Neural cell (in vitro differentiated cells): ENCODE results near the gene MYH6. TPM values are rescaled to one million over a fixed set of nuclear protein-coding genes. Genes with fewer than 3 reads are reported as not detected.

ENCODE experiments used
- H2AFZ ChIP-seq: fragments of 200-600, 300-800 bp; sonication (generic), shearing (Covaris generic); 2 replicates; pipeline ENCODE4 v1.6.0; 2014; ENCODE audit warnings: low read depth, mild to moderate bottlenecking, antibody characterized with exemption, low read length, moderate library complexity
- H3F3A ChIP-seq: fragments of 200-600 bp; shearing (Covaris generic); 2 replicates; pipeline ENCODE4 v1.6.1; 2016; ENCODE audit warnings: mild to moderate bottlenecking, moderate library complexity, mixed read lengths, antibody characterized with exemption, low read length; ENCODE audit not compliant: insufficient read depth, poor library complexity, severe bottlenecking
- H3K27ac ChIP-seq: fragments of 200-600, 300-800 bp; sonication (generic), shearing (Covaris generic); 2 replicates; pipeline ENCODE4 v1.5.1; 2014; ENCODE audit warnings: mild to moderate bottlenecking, low read length, moderate library complexity
- H3K27me3 ChIP-seq: fragments of 300-800, 200-600 bp; sonication (generic), shearing (Covaris generic); 2 replicates; pipeline ENCODE4 v1.6.0; 2014; ENCODE audit warnings: mild to moderate bottlenecking, low read depth, low read length, moderate library complexity; ENCODE audit not compliant: insufficient read depth
- H3K36me3 ChIP-seq: fragments of 300-800, 200-600 bp; sonication (generic), shearing (Covaris generic); 2 replicates; pipeline ENCODE4 v1.5.1; 2014; ENCODE audit warnings: mild to moderate bottlenecking, antibody characterized with exemption, low read length, moderate library complexity; ENCODE audit not compliant: insufficient read depth
- H3K4me2 ChIP-seq: fragments of 300-800, 200-600 bp; sonication (generic), shearing (Covaris generic); 2 replicates; pipeline ENCODE4 v1.6.0; 2014; ENCODE audit warnings: mild to moderate bottlenecking, low read length
- H3K4me3 ChIP-seq: fragments of 300-800, 200-600 bp; sonication (generic), shearing (Covaris generic); 2 replicates; pipeline ENCODE4 v1.5.1; 2014; ENCODE audit warnings: mild to moderate bottlenecking, low read length, moderate library complexity
- H3K79me2 ChIP-seq: fragments of 200-600 bp; shearing (Covaris generic); replicated peaks from 2 replicates; pipeline ENCODE4 v1.6.0; 2014; ENCODE audit warnings: mild to moderate bottlenecking, low read length, moderate library complexity; ENCODE audit not compliant: insufficient read depth
- H3K9ac ChIP-seq: fragments of 300-800, 200-600 bp; sonication (generic), shearing (Covaris generic); 2 replicates; pipeline ENCODE4 v1.6.1; 2016; ENCODE audit warnings: mild to moderate bottlenecking, low read length, mixed read lengths
- H3K9me2 ChIP-seq: fragments of 200-600 bp; shearing (Covaris generic); 2 replicates; pipeline ENCODE4 v1.6.1; 2016; ENCODE audit warnings: mild to moderate bottlenecking, low read length, mixed read lengths; ENCODE audit not compliant: insufficient read depth
- H3K9me3 ChIP-seq: fragments of 200-600, 300-800 bp; sonication (generic), shearing (Covaris generic); 2 replicates; pipeline ENCODE4 v1.6.1; 2016; ENCODE audit warnings: mild to moderate bottlenecking, mixed run types, low read length, moderate library complexity, mixed read lengths
- H4K20me1 ChIP-seq: fragments of 200-600 bp; shearing (Covaris generic); 2 replicates; pipeline ENCODE4 v1.6.1; 2016; ENCODE audit warnings: mild to moderate bottlenecking, mixed run types; ENCODE audit not compliant: insufficient read depth
- EP300 ChIP-seq: fragments of 450-650 bp; conservative IDR thresholded peaks from 2 replicates; pipeline ENCODE4 v1.6.1; 2014; ENCODE audit warnings: antibody characterized with exemption, mild to moderate bottlenecking, moderate library complexity; ENCODE audit not compliant: poor library complexity, severe bottlenecking
- EZH2 ChIP-seq: fragments of 200-600, 300-800 bp; shearing (Covaris generic), sonication (generic); IDR thresholded peaks from 2 replicates; pipeline ENCODE4 v1.6.1; 2014; ENCODE audit warnings: antibody characterized with exemption, low read length, borderline replicate concordance, mild to moderate bottlenecking; ENCODE audit not compliant: insufficient read depth, poor library complexity, severe bottlenecking
- MXI1 ChIP-seq: fragments of 450-650 bp; conservative IDR thresholded peaks from 2 replicates; pipeline ENCODE4 v1.6.1; 2014; ENCODE audit warnings: antibody characterized with exemption, mild to moderate bottlenecking; ENCODE audit not compliant: poor library complexity, severe bottlenecking
- POLR2AphosphoS5 ChIP-seq: IDR thresholded peaks from 2 replicates; pipeline ENCODE4 v1.6.1; 2012
- RAD21 ChIP-seq: fragments of 450-650 bp; conservative IDR thresholded peaks from 2 replicates; pipeline ENCODE4 v1.6.1; 2014; ENCODE audit warnings: antibody characterized with exemption, mild to moderate bottlenecking, moderate library complexity
- SMC3 ChIP-seq: fragments of 450-650 bp; conservative IDR thresholded peaks from 2 replicates; pipeline ENCODE4 v1.6.1; 2014; ENCODE audit warnings: antibody characterized with exemption, mild to moderate bottlenecking, moderate library complexity; ENCODE audit not compliant: poor library complexity
- polyA plus RNA-seq: library from polyadenylated mRNA; depleted of rRNA; stranded (reverse); fragments of >200 nt; gene quantifications from 2 replicates; pipeline ENCODE4 v1.2.3, GENCODE V29; 2014
- TF ChIP-seq, protein P1 (sequence below): IDR thresholded peaks from 2 replicates; pipeline ENCODE4 v1.6.1; 2012; ENCODE audit warnings: borderline replicate concordance
- TF ChIP-seq, protein P2 (sequence below): fragments of 450-650 bp; IDR thresholded peaks from 2 replicates; pipeline ENCODE4 v1.5.1; 2014; ENCODE audit warnings: antibody characterized with exemption, mild to moderate bottlenecking, moderate library complexity; ENCODE audit not compliant: poor library complexity, severe bottlenecking

The MYH6 gene
- polyA plus RNA-seq, 1 donor from 2014 or later, result not detected

DNA sequence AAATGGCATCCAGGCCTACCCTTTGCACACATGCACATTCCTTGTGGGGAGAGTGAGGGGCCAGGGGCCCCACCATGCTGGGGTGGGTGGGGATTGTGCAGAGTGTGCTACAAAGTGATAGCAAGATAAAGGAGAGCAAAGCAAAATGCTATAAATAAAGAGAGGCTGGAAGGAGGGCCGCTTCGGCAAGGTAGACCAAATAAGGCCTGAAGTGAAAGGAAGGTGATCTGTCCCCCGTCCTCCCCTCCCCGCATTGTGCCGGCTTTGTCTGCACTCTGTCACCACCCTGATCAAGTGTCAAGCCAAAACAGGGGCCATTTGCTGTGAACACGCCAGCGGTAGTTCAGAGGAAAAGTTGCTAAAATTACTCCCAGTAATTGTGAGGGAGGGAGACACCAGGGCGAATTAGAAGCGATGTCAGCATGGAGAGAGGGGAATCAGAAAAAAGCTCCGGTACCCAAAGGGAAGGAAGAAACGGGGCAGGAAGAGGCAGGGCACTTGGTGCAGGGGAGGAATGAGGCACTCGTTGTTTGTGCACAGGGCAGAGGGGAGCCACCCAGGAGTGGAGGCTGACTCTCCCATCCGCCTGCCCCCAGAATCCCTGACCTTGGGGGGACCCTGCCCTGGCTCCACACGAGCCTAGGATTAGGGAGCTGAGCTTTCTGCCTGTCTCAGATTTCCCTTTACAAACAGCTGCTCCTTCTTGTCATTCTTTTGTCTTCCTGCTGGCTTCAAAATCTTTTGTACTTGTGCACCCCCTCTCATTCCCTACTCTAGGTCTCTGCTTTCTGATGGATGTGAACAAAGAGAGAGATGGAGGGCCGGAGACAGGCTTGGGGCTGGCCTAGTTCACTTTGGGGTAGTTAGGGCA is 30.3 kb upstream of the MYH6 start:
- no peak overlapping the region for H3K4me2 ChIP-seq

DNA sequence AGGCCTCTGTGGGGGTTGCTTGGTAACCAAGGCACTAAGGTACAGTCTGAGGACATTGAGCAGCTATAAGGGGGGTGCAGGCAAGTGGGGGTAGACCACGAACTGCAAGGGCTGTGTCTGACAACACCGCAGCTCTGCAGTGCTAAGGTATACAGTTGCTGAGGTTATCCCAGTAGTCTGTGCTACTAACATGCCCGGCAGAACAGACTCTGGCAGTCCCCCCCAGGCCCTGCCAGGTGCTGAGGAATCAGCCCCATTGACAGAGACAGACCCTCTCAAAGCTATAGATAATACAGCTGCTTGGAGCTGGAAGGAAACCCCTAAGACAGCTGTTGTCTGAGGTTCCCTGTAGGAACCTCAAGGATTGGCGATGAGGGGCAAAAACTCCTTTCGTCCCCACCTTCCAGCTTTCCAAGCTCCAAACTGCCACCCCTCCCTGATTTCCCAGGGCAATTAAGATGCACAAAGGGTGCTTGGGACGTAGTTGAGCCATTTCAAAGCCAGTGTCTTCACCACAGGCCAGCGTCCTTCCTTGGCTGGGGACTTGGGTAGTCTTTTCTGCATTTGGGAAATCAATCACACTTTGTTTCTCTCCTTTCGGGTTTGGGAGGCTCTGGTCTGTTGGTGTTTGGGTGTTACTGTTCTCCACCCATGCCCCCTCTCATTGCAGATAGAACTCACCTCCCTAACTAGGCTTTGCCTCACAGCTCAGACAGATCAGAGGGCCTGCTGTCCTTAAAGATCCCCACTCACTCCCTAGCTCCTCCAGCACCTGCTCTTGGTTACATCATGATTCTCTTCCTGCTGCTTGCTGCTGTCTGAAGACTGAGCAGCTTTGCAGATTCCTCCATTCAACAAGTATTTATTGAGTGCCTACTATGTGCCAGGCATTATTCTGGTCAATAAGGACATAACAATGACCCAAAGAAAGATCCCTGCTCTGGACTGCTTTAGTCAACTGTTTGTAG is 29.3 kb upstream of the MYH6 start:
- Histone ChIP-seq H4K20me1 (no peaks in the 10 kb centered on the region), H3K4me3 (peak overlapping the region; percentile 30), H3K27me3 (no peaks in the 10 kb centered on the region), H3K4me2 (peak overlapping the region; percentile 7), H3K9me3 (no peaks in the 10 kb centered on the region), H3K9ac (peak overlapping the region; percentile 71), H2AFZ (peak overlapping the region; percentile 42), H3K79me2 (no peaks in the 10 kb centered on the region), H3K9me2 (no peaks in the 10 kb centered on the region), H3K36me3 (no peaks in the 10 kb centered on the region), H3F3A (peaks cover 5% of the 10 kb centered on the region), H3K27ac (peak overlapping the region; percentile 93)
- TF ChIP-seq RAD21, result peak; percentile 25
- peak; percentile 1 for TF ChIP-seq EP300
- TF ChIP-seq SMC3, result no peak

More for the DNA sequence above, 30.3 kb upstream of the MYH6 start:
- Histone ChIP-seq H3K79me2 (no peaks in the 10 kb centered on the region), H3K9ac (peak overlapping the region; percentile 71), H3K4me3 (no peak overlapping the region), H3F3A (peaks cover 5% of the 10 kb centered on the region), H3K27me3 (no peaks in the 10 kb centered on the region), H3K36me3 (no peaks in the 10 kb centered on the region), H3K27ac (peak overlapping the region; percentile 93), H2AFZ (no peak overlapping the region), H3K9me3 (no peaks in the 10 kb centered on the region), H3K9me2 (no peaks in the 10 kb centered on the region), H4K20me1 (no peaks in the 10 kb centered on the region)
- TF ChIP-seq RAD21 (no peak), MXI1 (no peak), EP300 (no peak), EZH2 (no peak), POLR2AphosphoS5 (no peak)
- TF ChIP-seq, protein P1, sequence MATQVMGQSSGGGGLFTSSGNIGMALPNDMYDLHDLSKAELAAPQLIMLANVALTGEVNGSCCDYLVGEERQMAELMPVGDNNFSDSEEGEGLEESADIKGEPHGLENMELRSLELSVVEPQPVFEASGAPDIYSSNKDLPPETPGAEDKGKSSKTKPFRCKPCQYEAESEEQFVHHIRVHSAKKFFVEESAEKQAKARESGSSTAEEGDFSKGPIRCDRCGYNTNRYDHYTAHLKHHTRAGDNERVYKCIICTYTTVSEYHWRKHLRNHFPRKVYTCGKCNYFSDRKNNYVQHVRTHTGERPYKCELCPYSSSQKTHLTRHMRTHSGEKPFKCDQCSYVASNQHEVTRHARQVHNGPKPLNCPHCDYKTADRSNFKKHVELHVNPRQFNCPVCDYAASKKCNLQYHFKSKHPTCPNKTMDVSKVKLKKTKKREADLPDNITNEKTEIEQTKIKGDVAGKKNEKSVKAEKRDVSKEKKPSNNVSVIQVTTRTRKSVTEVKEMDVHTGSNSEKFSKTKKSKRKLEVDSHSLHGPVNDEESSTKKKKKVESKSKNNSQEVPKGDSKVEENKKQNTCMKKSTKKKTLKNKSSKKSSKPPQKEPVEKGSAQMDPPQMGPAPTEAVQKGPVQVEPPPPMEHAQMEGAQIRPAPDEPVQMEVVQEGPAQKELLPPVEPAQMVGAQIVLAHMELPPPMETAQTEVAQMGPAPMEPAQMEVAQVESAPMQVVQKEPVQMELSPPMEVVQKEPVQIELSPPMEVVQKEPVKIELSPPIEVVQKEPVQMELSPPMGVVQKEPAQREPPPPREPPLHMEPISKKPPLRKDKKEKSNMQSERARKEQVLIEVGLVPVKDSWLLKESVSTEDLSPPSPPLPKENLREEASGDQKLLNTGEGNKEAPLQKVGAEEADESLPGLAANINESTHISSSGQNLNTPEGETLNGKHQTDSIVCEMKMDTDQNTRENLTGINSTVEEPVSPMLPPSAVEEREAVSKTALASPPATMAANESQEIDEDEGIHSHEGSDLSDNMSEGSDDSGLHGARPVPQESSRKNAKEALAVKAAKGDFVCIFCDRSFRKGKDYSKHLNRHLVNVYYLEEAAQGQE, result no peak
- TF ChIP-seq, protein P2, sequence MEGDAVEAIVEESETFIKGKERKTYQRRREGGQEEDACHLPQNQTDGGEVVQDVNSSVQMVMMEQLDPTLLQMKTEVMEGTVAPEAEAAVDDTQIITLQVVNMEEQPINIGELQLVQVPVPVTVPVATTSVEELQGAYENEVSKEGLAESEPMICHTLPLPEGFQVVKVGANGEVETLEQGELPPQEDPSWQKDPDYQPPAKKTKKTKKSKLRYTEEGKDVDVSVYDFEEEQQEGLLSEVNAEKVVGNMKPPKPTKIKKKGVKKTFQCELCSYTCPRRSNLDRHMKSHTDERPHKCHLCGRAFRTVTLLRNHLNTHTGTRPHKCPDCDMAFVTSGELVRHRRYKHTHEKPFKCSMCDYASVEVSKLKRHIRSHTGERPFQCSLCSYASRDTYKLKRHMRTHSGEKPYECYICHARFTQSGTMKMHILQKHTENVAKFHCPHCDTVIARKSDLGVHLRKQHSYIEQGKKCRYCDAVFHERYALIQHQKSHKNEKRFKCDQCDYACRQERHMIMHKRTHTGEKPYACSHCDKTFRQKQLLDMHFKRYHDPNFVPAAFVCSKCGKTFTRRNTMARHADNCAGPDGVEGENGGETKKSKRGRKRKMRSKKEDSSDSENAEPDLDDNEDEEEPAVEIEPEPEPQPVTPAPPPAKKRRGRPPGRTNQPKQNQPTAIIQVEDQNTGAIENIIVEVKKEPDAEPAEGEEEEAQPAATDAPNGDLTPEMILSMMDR, result no peak
